GM19240 (cell line): ENCODE measurements around the gene BAIAP3.

ENCODE experiments used
- DNase-seq: peaks from one replicate; pipeline ENCODE4 v3.0.0; 2011; ENCODE audit warnings: low spot score; ENCODE audit not compliant: insufficient read length

Gene BAIAP3

DNA sequence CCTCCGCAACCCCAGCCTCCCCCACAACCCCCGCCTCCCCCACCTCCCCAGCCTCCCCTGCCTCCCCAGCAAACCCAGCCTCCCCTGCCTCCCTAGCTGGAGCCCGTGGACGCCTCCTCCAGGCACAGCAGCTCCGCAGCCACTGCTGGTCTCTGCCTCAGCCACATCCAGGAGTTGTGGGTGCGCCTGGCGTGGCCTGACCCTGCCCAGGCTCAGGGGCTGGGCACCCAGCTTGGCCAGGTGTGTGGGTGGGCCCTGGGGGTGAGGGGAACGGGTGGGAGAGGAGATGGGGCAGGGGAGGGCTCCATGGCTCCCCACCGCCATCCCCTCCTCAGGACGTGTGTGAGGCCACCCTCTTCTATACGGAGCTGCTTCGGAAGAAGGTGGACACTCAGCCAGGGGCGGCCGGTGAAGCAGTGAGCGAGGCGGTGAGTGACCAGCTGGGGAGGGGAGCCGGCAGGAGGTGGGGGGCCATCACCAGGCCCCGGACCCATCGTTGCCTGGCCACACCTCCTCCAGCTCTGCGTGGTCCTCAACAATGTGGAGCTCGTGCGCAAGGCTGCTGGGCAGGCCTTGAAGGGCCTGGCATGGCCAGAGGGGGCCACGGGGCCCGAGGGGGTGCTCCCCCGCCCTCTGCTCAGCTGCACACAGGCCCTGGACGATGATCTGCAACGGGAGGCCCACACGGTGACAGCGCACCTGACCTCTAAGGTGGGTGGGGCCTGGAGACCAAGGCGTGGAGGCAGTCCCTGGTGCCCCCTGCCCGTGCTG lies 12.4 kb downstream of the BAIAP3 start:
- no peak for DNase-seq

DNA sequence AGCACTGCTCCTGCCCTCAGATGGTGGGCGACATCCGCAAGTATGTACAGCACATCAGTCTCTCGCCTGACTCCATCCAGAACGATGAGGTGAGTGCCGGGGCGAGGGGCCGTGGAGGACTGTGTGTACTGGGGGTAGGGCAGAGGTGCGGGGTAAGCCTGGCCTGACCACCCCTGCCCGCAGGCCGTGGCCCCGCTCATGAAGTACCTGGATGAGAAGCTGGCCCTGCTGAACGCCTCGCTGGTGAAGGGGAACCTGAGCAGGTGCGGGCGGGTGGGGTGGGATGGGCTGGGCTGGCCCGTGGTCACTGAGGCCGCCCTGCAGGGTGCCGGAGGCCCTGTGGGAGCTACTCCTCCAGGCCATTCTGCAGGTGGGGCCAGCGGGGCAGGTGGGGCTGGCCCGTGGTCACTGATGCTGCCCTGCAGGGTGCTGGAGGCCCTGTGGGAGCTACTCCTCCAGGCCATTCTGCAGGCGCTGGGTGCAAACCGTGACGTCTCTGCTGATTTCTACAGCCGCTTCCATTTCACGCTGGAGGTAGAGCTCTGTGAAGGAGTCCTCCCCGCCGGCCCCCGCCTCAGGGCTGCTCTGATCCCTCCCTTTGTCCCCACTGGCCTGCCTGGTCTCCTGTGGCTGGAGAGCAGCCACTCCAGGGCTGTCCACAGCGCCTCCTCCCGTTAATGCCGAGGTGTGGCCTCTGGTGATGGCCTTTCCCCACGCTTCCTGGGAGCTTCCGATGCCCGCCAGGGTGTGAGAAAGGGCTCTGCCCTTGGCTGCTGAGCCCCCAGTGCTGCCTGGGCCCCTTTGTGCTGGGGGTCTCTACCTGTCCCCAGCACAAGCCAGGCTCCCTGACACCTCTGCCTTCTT lies 13.2 kb downstream of the BAIAP3 start:
- DNase-seq: no peak

DNA sequence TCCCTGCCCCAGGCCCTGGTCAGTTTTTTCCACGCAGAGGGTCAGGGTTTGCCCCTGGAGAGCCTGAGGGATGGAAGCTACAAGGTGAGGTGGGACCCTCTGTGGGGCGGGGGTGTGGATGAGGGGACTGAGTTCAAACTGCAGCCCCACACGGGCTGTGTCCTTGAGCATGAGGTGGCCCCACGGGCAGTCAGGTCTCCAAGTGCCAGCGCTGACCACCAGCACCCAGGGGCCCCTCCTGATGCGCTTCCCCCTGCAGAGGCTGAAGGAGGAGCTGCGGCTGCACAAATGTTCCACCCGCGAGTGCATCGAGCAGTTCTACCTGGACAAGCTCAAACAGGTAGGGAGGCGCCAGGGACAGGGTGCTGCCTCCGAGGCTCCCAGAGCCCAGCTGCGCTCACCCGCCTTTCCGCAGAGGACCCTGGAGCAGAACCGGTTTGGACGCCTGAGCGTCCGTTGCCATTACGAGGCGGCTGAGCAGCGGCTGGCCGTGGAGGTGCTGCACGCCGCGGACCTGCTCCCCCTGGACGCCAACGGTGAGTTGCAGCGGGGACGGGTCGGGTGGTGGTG lies 13.9 kb downstream of the BAIAP3 start:
- no peak for DNase-seq

DNA sequence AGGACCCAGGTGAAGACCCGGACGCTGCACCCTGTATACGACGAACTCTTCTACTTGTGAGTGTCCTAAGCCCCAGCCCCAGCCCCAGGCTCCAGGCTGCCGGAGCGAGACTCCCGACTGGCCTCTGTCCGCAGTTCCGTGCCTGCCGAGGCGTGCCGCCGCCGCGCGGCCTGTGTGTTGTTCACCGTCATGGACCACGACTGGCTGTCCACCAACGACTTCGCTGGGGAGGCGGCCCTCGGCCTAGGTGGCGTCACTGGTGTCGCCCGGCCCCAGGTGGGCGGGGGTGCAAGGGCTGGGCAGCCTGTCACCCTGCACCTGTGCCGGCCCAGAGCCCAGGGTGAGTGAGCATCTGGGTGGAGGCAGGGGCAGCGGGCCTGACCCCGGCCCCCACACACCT lies 14.5 kb downstream of the BAIAP3 start:
- DNase-seq: no peak

DNA sequence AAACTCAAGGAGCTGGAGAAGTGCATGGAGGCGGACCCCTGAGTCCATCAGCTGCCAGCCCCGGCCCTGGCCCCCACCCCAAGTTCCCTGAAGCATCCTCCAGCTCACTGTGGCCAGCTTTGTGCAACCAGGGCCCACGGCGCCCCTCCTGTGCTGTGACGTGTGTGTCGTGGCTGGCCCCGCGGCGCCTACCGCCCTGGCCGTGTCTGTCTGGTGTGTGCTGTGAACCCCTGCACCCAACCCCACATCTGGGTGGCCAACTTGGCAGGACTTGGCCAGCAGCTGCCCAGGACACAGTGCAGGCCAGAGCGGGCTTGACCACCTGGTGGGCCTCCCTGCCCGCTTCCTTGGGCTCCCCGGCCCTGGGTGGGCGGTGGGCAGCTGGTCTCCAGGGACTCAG lies 15.0 kb downstream of the BAIAP3 start:
- DNase-seq: no peak

DNA sequence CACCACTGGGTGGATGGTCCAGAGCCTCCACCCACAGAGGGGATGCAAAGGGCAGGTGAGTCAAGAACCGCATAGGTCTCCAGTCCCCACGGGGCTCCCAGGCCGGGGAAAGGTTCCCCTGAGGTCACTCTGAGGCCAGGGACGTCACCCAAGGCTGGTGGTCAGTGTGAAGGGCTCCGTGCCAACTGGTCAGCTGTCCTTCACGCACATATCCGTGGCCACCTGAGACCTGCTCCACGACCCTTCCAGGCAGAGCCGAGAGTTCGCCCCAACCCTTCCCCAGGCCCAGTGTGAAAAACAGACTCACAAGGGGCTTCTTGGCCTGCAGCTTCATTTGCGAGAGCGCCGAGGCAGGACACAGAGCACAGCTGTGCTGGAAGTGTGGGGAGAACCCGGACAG lies 15.5 kb downstream of the BAIAP3 start:
- DNase-seq: no peak

DNA sequence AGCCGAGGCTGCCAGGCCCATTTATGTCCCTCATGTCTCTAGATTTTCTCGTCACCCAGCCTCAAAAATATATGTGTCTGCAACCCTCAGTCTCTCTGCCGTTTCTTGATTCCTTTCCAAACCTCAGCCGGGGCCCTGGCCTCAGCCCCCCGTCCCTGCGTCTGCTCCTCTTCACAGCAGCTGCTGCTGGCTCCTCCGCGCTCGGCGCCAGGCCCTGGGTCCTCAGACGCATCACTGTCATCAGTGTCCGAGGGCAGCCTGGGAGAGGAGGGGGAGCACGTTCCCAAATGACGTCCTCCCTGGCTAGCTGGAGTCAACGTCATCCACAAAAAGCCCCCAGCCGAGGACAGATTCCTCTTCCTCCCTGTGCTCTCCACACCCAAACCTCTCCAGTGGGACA lies 15.9 kb downstream of the BAIAP3 start:
- DNase-seq: no peak

DNA sequence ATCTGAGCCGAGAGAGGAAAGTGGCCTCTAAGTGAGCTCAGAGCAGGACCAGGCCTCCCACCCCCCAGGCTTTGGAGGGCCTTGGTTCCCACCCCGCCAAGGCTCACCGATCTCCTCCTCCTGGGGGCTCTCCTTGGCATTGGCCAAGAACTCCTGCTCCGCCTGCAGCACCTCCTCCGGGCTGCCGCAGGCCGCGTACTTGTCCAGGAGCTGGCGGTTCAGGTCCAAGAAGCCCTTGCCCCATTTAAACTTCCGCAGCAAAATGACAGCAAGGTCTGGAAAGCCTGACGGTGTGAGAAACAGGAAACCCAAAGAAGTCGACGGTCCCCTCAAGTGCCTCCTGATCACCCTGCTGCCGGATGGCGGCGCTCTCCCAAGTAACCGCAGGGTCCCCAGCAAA lies 16.5 kb downstream of the BAIAP3 start:
- no peak for DNase-seq

DNA sequence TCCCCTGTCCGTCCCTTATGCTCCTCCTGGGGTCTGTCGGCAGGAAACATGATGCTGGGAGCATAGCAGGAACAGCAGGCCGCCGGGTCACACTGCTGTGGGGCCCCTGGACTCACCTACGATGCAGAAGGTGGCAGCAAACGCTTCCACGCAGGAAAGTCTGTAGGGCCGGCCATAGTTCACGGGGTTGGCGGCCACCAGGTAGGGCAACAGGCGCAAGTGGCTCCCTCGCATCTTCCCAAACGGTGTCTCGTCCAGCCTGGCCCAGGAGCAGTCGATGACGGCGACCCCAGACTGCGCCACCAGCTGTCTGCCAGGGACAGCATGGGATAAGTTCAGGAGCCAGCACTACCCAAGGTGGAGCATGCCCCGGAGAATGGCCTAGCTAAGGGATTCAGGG lies 17.2 kb downstream of the BAIAP3 start:
- DNase-seq: no peak

DNA sequence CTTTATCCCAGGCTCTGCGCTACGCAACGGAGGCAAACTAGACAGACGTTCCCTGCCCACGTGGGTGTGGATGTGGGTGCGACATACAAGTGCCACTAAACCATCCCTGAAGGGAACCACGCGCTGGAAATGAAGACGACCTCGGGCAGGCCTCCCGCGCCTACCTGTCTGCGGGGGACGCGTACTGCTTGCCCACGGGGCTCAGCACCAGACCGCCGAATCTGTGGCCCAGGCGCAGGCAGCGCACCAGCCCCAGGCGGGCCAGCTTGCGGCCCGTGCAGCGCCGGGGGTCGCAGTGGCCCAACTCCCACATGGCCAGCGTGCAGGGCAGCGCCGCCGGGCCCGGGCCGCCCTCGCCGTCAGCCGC lies 17.8 kb downstream of the BAIAP3 start:
- DNase-seq: no peak

DNA sequence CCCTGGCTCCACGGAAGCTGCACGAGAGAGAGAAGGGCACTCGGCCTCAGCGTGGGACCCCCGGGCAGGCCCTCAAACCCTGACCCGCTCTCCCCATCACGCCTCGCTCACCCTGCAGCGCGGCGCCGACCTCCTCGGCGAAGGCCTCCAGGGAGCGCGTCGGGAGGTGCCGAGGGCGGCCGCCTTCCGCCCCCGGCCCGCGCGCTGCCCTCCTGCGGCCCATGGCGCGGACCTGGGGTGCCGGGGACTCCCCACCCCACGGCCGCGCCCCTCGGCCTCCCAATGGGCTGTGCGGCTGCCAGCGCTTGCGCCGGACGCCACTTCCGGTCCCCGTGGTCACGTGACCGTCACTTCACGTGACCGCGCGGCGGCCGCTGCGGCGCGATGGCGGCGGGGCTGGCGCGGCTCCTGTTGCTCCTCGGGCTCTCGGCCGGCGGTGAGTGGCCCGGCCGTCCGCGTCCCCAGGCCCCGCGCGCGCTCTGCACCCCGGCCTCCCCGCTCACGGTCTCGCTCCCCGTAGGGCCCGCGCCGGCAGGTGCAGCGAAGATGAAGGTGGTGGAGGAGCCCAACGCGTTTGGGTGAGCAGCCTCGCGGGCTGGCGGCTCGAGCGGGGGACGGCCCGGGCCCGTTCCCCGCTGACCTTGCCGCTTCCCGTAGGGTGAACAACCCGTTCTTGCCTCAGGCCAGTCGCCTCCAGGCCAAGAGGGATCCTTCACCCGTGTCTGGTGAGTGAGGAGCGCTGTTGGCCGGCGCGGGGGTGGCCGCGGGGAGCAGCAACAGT lies 18.3 kb downstream of the BAIAP3 start, which contains the start of the genes GNPTG and TSR3:
GNPTG (plus strand) TSS at position 350 of the 781 bp plus-strand sequence; CDS start at position 385, 35 bp downstream.
TSR3 (minus strand) TSS at position 297 of the 781 bp plus-strand sequence; CDS start at position 223, 74 bp downstream.
- DNase-seq: peak; percentile 91

DNA sequence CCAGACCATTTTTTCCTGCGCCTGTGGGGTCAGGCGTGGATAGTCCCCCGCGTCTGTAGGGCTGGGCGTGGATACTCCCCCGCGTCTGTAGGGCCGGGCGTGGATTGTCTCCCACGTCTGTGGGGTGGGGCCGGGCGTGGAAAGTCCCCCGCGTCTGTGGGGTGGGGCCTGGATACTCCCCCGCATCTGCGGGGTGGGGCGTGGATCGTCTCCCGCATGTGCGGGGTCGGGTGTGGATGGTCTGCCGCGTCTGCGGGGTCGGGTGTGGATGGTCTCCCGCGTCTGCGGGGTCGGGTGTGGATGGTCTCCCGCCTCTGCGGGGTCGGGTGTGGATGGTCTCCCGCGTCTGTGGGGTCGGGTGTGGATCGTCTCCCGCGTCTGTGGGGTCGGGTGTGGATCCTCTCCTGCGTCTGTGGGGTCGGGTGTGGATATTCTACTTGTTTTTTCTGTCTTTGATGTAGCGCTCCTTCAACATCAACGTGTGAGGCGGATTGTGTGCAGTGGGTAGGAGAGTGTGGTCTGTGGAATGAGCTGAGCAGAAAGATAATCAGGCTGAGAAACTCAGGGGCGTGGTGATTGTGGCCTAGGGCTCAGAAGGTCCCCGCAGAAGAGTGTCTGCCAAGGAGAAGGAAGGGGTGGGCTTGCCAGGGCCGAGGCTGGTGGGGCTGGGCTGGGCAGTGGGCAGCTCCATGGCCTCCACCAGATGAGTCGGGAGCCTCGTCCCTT lies 21.5 kb downstream of the BAIAP3 start:
- no peak for DNase-seq

DNA sequence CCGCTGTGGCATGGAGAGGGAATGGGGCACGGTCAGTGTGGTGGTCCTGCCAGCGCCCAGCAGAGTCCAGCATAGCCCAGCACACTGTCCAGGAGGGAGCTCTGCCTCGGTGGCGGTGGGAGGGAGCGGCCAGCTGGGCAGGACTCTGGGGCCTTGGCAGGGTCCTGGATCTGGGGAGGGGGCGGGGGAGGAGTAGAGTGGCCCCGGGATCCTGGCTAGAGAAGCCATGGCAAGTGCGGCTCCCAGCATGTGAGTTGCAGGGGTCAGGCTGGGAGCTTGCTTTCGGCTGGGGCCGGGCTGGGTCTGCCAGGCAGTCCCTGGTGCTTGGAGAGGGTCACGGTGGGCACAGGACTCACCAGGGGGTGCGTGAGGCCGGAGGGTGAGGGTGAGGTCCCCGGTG lies 22.1 kb downstream of the BAIAP3 start:
- DNase-seq: no peak

DNA sequence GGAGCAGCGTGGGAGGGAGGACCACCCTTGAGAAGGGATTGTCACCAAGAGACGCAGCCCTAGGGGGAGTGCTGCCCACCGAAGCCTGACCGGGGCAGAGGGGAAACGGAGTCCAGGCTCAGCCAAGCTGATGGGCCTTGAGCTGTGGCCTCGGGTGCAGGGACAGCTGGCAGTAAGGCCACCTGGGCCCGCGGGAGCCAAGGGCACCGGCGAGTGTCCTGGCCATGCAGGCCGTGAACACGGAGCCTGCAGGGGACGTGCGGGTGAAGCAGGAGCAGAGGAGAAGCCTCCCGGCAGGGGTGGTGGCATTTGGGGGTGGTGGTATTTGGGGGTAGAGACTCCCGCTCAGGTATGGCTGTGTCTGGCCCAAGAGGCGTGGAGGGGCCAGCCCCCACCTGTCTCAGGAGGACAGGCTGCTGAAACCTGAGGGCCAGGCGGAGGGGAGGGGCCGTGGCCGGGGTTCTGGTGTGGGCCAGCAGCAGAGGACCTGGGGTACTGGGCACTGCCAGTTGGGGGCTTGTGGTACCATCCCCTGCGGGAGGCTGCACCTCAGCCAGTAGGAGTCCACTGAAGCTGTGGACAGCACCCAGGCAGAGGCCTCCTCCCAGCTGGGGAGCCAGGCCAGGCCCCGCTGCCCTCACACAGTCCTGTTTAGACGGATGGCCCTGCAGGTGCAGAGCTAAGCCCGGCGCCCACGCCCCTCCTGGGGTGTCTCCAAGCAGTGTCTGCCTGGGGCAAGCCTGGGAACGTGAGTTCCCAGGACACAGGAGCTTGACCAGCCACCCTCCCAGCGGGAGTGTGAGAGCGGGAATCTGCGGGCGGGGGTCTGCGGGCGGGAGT lies 22.8 kb downstream of the BAIAP3 start:
- no peak for DNase-seq

DNA sequence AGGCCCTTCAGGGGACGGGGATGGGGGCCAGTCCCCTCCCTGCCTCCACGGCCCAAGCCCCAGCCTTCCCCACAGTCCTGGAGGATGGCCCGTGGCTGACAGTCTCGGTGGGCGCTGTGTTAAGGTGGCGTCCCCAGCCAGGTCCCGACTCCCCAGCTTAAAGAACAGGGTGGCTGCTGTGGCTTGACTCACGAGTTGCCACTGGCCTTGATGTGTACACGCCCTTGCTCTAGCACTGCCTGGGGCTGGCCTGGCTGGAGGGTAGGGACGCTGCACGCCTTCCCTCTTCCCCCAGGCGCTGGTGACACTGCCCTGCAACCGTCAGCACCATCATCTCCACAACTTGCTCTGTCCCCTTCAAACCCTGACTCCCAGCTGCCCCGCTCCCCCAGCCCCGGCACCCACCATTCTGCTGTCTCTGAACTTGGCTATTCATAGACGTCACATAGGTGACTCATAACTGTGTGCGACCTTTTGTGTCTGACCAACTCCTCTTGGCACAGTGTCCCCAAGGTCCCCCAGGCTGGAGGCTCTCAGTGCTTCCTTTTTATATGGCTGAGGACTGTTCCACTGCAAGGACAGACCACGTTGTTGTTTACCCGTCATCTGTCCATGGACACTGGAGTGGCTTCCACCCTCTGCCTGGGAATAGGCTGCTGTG lies 24.6 kb downstream of the BAIAP3 start:
- DNase-seq: no peak

DNA sequence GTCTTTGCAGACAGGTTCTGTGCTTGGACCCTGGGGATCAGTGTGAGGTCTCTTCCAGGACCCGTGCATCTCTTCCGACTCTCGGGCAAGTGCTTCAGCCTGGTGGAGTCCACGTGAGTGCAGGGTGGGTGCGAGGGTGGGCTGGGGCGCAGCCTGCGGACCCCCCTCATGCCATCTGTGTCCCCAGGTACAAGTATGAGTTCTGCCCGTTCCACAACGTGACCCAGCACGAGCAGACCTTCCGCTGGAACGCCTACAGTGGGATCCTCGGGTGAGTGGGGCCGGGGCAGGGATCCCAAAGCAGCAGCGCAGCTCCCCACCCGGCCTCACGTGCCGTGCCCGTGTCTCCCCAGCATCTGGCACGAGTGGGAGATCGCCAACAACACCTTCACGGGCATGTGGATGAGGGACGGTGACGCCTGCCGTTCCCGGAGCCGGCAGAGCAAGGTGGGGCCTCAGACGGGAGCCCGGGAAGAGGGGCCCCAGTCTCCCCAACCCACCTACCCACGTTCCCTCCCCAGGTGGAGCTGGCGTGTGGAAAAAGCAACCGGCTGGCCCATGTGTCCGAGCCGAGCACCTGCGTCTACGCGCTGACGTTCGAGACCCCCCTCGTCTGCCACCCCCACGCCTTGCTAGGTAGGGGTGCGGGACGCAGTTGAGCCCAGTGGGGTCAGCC lies 28.4 kb downstream of the BAIAP3 start:
- no peak for DNase-seq

DNA sequence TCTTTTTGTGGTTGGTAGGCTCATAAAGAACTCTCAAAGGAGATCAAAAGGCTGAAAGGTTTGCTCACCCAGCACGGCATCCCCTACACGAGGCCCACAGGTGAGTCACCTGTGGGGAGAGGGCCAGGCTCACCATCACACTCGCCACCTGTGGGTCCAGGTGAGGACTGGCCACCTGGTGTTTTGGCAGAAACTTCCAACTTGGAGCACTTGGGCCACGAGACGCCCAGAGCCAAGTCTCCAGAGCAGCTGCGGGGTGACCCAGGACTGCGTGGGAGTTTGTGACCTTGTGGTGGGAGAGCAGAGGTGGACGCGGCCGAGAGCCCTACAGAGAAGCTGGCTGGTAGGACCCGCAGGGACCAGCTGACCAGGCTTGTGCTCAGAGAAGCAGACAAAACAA lies 29.4 kb downstream of the BAIAP3 start:
- no peak for DNase-seq

DNA sequence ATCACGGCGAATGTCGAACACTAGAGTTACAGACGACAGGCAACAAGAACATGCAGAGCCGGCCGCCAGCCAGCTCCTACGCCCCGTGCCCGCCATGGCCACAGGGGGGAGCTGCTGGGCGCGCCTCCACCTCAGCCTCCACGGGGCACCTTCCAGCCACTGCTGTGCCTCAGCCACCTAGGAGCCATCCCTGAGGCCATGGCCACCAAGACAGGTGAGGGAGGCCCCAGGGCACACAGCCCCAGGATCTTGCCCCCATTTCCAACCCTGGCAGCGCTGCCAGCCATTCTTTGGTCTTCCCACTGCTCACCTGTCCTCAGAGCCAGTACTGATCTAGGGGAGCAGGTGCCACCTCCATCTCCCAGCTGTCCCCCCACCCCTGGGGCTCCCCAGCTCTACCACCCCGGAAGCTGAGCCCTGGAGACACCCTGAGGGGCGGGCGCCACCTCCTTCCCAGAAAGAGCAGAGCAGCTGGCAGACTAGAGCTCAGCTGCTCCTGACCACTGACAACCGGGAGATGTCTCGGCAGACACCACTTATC lies 30.1 kb downstream of the BAIAP3 start:
- peak; percentile 86 for DNase-seq
